H1 (cell line): ENCODE results near the gene BTNL2. TPM values are rescaled to one million over a fixed set of nuclear protein-coding genes. Genes with fewer than 3 reads are reported as not detected.
"Not testable (repeated sequence)": the region's sequence is repeated elsewhere in the genome, so short reads cannot be mapped to it uniquely, and the experiment has no call there.

Experiments used
- CTCF ChIA-PET: fragments of 300-600 bp; sonication (Branson Sonifier 250); formaldehyde crosslinking; loops from one replicate; lab custom pipeline; 2021; ENCODE audit not compliant: partially characterized antibody; lab: Charles Lee
- POLR2A ChIA-PET: fragments of 300-600 bp; sonication (Branson Sonifier 250); formaldehyde crosslinking; loops from one replicate; lab custom pipeline; 2021; ENCODE audit warnings: inconsistent platforms; ENCODE audit not compliant: partially characterized antibody; lab: Charles Lee
- DNase-seq, 2 experiments: peaks; one replicate each; pipeline versions ENCODE4 v3.0.0 to v3.0.0-alpha.2; 2010 to 2022; ENCODE audit warnings: low spot score in 2 of 2, low read depth in 1 of 2, mixed read lengths in 1 of 2
- FAIRE-seq: peaks from 2 replicates; lab custom pipeline; 2011; peaks lifted over from hg19 to GRCh38; lab: Jason Lieb, UNC
- H2AFZ ChIP-seq: 2 replicates; pipeline ENCODE4 v1.8.1; 2012; ENCODE audit warnings: low read length, inconsistent platforms
- H2AK5ac ChIP-seq: 2 replicates; pipeline ENCODE4 v1.6.1; 2013; ENCODE audit warnings: low read depth, low read length
- H2BK120ac ChIP-seq: replicated peaks from 2 replicates; pipeline ENCODE3; 2013; ENCODE audit warnings: low read depth, low read length, inconsistent platforms
- H2BK12ac ChIP-seq: 2 replicates; pipeline ENCODE4 v1.6.1; 2013; ENCODE audit warnings: low read depth, low read length
- H2BK15ac ChIP-seq: 2 replicates; pipeline ENCODE4 v1.6.1; 2013; ENCODE audit warnings: low read length
- H2BK20ac ChIP-seq: 2 replicates; pipeline ENCODE4 v1.6.1; 2013; ENCODE audit warnings: low read length
- H2BK5ac ChIP-seq: 2 replicates; pipeline ENCODE4 v1.6.1; 2013; ENCODE audit warnings: low read depth, low read length
- H3K14ac ChIP-seq: 2 replicates; pipeline ENCODE4 v1.6.1; 2013; ENCODE audit warnings: inconsistent platforms; ENCODE audit not compliant: insufficient read length
- H3K18ac ChIP-seq: 2 replicates; pipeline ENCODE4 v1.6.1; 2013; ENCODE audit warnings: low read length; ENCODE audit errors: extremely low read depth
- H3K23ac ChIP-seq: 2 replicates; pipeline ENCODE4 v1.6.1; 2013; ENCODE audit warnings: inconsistent platforms; ENCODE audit not compliant: insufficient read length
- H3K23me2 ChIP-seq: 2 replicates; pipeline ENCODE4 v1.6.1; 2013; ENCODE audit warnings: low read depth, low read length
- H3K27ac ChIP-seq: 2 replicates; pipeline ENCODE4 v1.6.1; 2011; ENCODE audit warnings: low read depth, low read length, inconsistent platforms
- H3K27me3 ChIP-seq, 4 experiments: replicated peaks in 1 of 4; 1 replicate in 1 of 4; 2 replicates in 3 of 4; pipeline versions ENCODE4 v1.6.1 to v1.8.1; 2011 to 2013; ENCODE audit warnings: low read length in 3 of 4, mild to moderate bottlenecking in 3 of 4, inconsistent platforms in 2 of 4, mixed read lengths in 2 of 4, moderate library complexity in 1 of 4; ENCODE audit not compliant: control insufficient read depth in 3 of 4, insufficient read depth in 3 of 4; ENCODE audit errors: extremely low read depth in 1 of 4
- H3K36me3 ChIP-seq, 4 experiments: 2 replicates each; pipeline versions ENCODE4 v1.6.1 to v1.8.1; 2011 to 2013; ENCODE audit warnings: mild to moderate bottlenecking in 4 of 4, low read length in 3 of 4, moderate library complexity in 2 of 4, control low read depth in 1 of 4, inconsistent platforms in 1 of 4; ENCODE audit not compliant: insufficient read depth in 4 of 4, control insufficient read depth in 2 of 4
- H3K4ac ChIP-seq: replicated peaks from 2 replicates; pipeline ENCODE3; 2013; ENCODE audit warnings: low read length, low read depth, mixed read lengths, inconsistent platforms; ENCODE audit not compliant: insufficient read length
- H3K4me1 ChIP-seq, 4 experiments: replicated peaks in 1 of 4; 1 replicate in 1 of 4; 2 replicates in 3 of 4; pipeline versions ENCODE4 v1.6.1 to v1.8.1; 2011 to 2013; ENCODE audit warnings: low read length in 3 of 4, inconsistent platforms in 2 of 4, mixed read lengths in 1 of 4; ENCODE audit not compliant: insufficient read depth in 4 of 4, control insufficient read depth in 3 of 4
- H3K4me2 ChIP-seq, 2 experiments: 2 replicates each; pipeline versions ENCODE4 v1.6.1 to v1.8.1; 2011 to 2013; ENCODE audit warnings: low read depth in 2 of 2, low read length in 2 of 2, control low read depth in 1 of 2, inconsistent platforms in 1 of 2, mild to moderate bottlenecking in 1 of 2; ENCODE audit not compliant: insufficient read depth in 1 of 2
- H3K4me3 ChIP-seq, 4 experiments: fragments of 200-600, 300-600 bp in 1 of 4; sonication (generic), shearing (Covaris generic), sonication (Bioruptor Twin) in 1 of 4; 2 replicates each; pipeline versions ENCODE4 v1.5.1 to v1.8.1; 2011 to 2016; ENCODE audit warnings: low read length in 4 of 4, low read depth in 3 of 4, control low read depth in 2 of 4, inconsistent platforms in 2 of 4, mild to moderate bottlenecking in 2 of 4, mixed read lengths in 1 of 4, moderate library complexity in 1 of 4; ENCODE audit not compliant: insufficient read depth in 2 of 4; ENCODE audit errors: extremely low read depth in 1 of 4
- H3K56ac ChIP-seq: replicated peaks from 2 replicates; pipeline ENCODE3; 2013; ENCODE audit warnings: low read depth, mild to moderate bottlenecking, mixed read lengths, low read length, inconsistent platforms; ENCODE audit not compliant: insufficient read length
- H3K79me1 ChIP-seq: 2 replicates; pipeline ENCODE4 v1.6.1; 2013; ENCODE audit warnings: low read depth, low read length, control low read depth
- H3K79me2 ChIP-seq, 2 experiments: 2 replicates each; pipeline versions ENCODE4 v1.6.1 to v1.8.1; 2012 to 2013; ENCODE audit warnings: low read length in 2 of 2, mild to moderate bottlenecking in 2 of 2, inconsistent platforms in 1 of 2; ENCODE audit not compliant: insufficient read depth in 2 of 2, control insufficient read depth in 1 of 2
- H3K9ac ChIP-seq, 4 experiments: replicated peaks in 1 of 4; 1 replicate in 1 of 4; 2 replicates in 3 of 4; pipeline versions ENCODE4 v1.6.1 to v1.8.1; 2011 to 2013; ENCODE audit warnings: low read depth in 3 of 4, low read length in 3 of 4, control low read depth in 2 of 4, mild to moderate bottlenecking in 2 of 4, moderate library complexity in 2 of 4, inconsistent platforms in 1 of 4; ENCODE audit errors: extremely low read depth in 1 of 4
- H3K9me3 ChIP-seq, 2 experiments: 2 replicates each; pipeline versions ENCODE4 v1.6.1 to v1.8.1; 2012 to 2013; ENCODE audit warnings: mild to moderate bottlenecking in 2 of 2, moderate library complexity in 2 of 2, control low read depth in 1 of 2, inconsistent platforms in 1 of 2, low read depth in 1 of 2, low read length in 1 of 2, mixed read lengths in 1 of 2; ENCODE audit not compliant: insufficient read depth in 2 of 2
- H4K20me1 ChIP-seq, 2 experiments: replicated peaks in 1 of 2; 2 replicates each; pipeline versions ENCODE3 to v1.8.1; 2011 to 2013; ENCODE audit warnings: inconsistent platforms in 2 of 2, low read length in 2 of 2, mild to moderate bottlenecking in 1 of 2; ENCODE audit not compliant: insufficient read depth in 2 of 2, control insufficient read depth in 1 of 2
- H4K5ac ChIP-seq: 2 replicates; pipeline ENCODE4 v1.6.1; 2013; ENCODE audit warnings: low read length, low read depth, mixed read lengths, inconsistent platforms; ENCODE audit not compliant: insufficient read length
- H4K8ac ChIP-seq: 2 replicates; pipeline ENCODE4 v1.8.0; 2013; ENCODE audit warnings: mild to moderate bottlenecking, moderate library complexity, low read length, inconsistent platforms; ENCODE audit not compliant: insufficient read depth; ENCODE audit errors: extremely low read depth
- H4K91ac ChIP-seq: replicated peaks from 2 replicates; pipeline ENCODE3; 2013; ENCODE audit warnings: low read length, mixed read lengths, inconsistent platforms; ENCODE audit not compliant: insufficient read length
- BRCA1 ChIP-seq: IDR thresholded peaks from 2 replicates; pipeline ENCODE4 v1.6.1; 2012; ENCODE audit warnings: low read depth, low read length, improper control_type of control experiment
- EGR1 ChIP-seq: IDR thresholded peaks from 2 replicates; pipeline ENCODE4 v1.6.1; 2011; ENCODE audit warnings: low read depth, low read length, borderline replicate concordance
- EZH2 ChIP-seq: fragments of 200-600 bp; sonication (generic); IDR thresholded peaks from 2 replicates; pipeline ENCODE4 v1.7.1; 2012; ENCODE audit warnings: low read depth, mild to moderate bottlenecking, moderate library complexity, low read length, inconsistent platforms; ENCODE audit not compliant: severe bottlenecking
- GABPA ChIP-seq: IDR thresholded peaks from 2 replicates; pipeline ENCODE4 v1.6.1; 2011; ENCODE audit warnings: mild to moderate bottlenecking, low read length, moderate library complexity, borderline replicate concordance; ENCODE audit not compliant: insufficient read depth
- HDAC2 ChIP-seq, 2 experiments: fragments of 300-600 bp in 1 of 2; sonication (generic) in 1 of 2; IDR thresholded peaks; 2 replicates each; pipeline ENCODE4 v1.6.1; 2011 to 2012; ENCODE audit warnings: low read depth in 2 of 2, low read length in 2 of 2, mild to moderate bottlenecking in 2 of 2, moderate library complexity in 2 of 2, borderline replicate concordance in 1 of 2, inconsistent platforms in 1 of 2
- NRF1 ChIP-seq: IDR thresholded peaks from 2 replicates; pipeline ENCODE4 v1.6.1; 2011; ENCODE audit warnings: mild to moderate bottlenecking, low read depth, low read length, improper control_type of control experiment
- POU5F1 ChIP-seq: IDR thresholded peaks from 2 replicates; pipeline ENCODE4 v1.6.1; 2011; ENCODE audit warnings: low read depth, mild to moderate bottlenecking, low read length, moderate library complexity
- TBP ChIP-seq: IDR thresholded peaks from 2 replicates; pipeline ENCODE4 v1.6.1; 2011; ENCODE audit warnings: low read depth, low read length, improper control_type of control experiment
- ZNF274 ChIP-seq: IDR thresholded peaks from 2 replicates; pipeline ENCODE4 v1.7.0; 2012; ENCODE audit warnings: low read length, borderline replicate concordance; ENCODE audit errors: extremely low read depth
- WGBS, 2 experiments: shearing (Covaris generic) in 1 of 2; methylation state at CpG; one replicate each; pipeline versions ENCODE4 v1.1.6 to v1.1.7; 2013 to 2015; ENCODE audit warnings: low lambda C conversion rate in 2 of 2, mixed read lengths in 2 of 2, inconsistent platforms in 1 of 2, low coverage in 1 of 2, missing lambda C conversion rate in 1 of 2; ENCODE audit not compliant: insufficient replicate concordance in 2 of 2, insufficient coverage in 1 of 2, insufficient read length in 1 of 2; ENCODE audit errors: extremely low coverage in 1 of 2, missing lambda C conversion rate in 1 of 2; 5-methylcytosine and 5-hydroxymethylcytosine counted together
- polyA plus RNA-seq, 7 experiments: library from polyadenylated mRNA; depleted of rRNA in 3 of 7; stranded (reverse) in 5 of 7; unstranded in 2 of 7; fragments of >200 nt in 5 of 7; fragments of 200-250 nt in 2 of 7; gene quantifications; 1 replicate in 5 of 7; 2 replicates in 1 of 7; 4 replicates in 1 of 7; pipeline versions ENCODE4 v1.2.1 to v1.2.3, GENCODE V29; 2011 to 2013; ENCODE audit warnings: missing spikeins in 2 of 7, mixed read lengths in 2 of 7
- total RNA-seq: library from RNA; stranded (reverse); fragmentation: NEBNext Ultra II Directional; extraction: Animal tissue kit (Norgen Biotek cat#: 25700); gene quantifications from 2 replicates; pipeline ENCODE4 v1.2.1, GENCODE V29; 2021

BTNL2 gene
- total and polyA plus RNA-seq, 2 of the 8 experiments (the other 6 are each of a cell fraction or from before 2014, with no cell fraction given): not detected

DNA sequence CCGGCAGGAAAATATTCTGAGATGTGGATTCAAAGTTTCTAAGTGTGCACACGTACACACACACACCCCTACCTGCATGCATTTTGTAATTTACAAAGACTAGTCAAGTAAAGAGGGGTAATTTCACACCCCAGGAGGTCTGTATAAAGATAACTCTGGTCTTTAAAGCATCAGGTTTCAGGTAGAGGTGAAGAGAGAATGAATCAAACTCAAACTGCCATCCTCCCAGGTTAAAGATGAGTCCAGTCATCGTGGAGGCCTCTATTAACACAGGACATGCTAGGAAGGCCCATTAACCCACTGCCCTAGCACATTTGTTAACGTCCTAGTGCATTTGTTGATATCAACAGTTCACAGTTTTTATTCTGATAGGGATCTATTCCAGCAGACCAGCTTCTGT, 29.2 kb upstream of the BTNL2 start (continued):
- TF ChIP-seq HDAC2 (IDR thresholded peaks at IDR 0.05; ENCODE audit: borderline replicate concordance in 1 of 2, low read depth in 2 of 2, low read length in 2 of 2) (no peak), EGR1 (no peak), POU5F1 (no peak), EZH2 (no peak), NRF1 (no peak), TBP (no peak), GABPA (no peak), ZNF274 (no peak), BRCA1 (no peak)

DNA sequence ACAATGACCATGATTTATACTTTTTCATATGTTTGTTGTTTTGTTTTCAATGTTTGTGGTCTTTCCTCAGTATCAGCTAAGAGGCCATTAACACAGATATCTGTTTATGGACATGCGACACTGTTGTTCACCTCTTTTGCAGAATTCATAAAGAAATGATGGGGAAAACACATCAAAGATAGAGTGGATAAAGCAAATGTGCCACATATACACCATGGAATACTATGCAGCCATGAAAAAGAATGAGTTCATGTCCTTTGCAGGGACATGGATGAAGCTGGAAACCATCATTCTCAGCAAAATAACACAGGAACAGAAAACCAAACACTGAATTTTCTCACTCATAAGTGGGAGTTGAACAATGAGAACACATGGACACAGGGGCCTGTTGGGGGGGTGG, 27.0 kb upstream of the BTNL2 start:
- FAIRE-seq: not testable (repeated sequence)
- CTCF ChIA-PET: interaction anchor here (0.8 to 2.1 kb wide), 5 partner anchors 26 to 353 kb away, joined by 3 to 10 read pairs (median 3); no protein-coding TSS in a partner anchor

More for the DNA sequence above, 27.0 kb upstream of the BTNL2 start:
- H3K14ac ChIP-seq, H3K18ac ChIP-seq, H2AFZ ChIP-seq, DNase-seq, H4K5ac ChIP-seq, POLR2A ChIA-PET, H3K23ac ChIP-seq, H4K8ac ChIP-seq, H3K23me2 ChIP-seq, H2BK120ac ChIP-seq, H3K27me3 ChIP-seq, H4K91ac ChIP-seq, H2AK5ac ChIP-seq, H3K36me3 ChIP-seq, H3K56ac ChIP-seq, H2BK5ac ChIP-seq, H3K79me1 ChIP-seq, H3K79me2 ChIP-seq, H4K20me1 ChIP-seq, H2BK20ac ChIP-seq, H2BK12ac ChIP-seq, H3K9me3 ChIP-seq, H2BK15ac ChIP-seq, H3K4ac ChIP-seq, H3K27ac ChIP-seq, H3K4me1 ChIP-seq, H3K4me3 ChIP-seq, H3K4me2 ChIP-seq, H3K9ac ChIP-seq: not testable (repeated sequence)
- 79% methylated on average over 1 of the region's 1 CpG; no CpG with 5 or more reads in 1 of the 2 experiments for WGBS, 2 experiments
